SK-N-SH (cell line): ENCODE data around the gene DCTN3.

Experiments
- CTCF ChIP-seq: fragments of 200-600 bp; sonication (generic); IDR thresholded peaks from 2 replicates; pipeline ENCODE4 v1.6.1; 2017; ENCODE audit warnings: antibody characterized with exemption, mild to moderate bottlenecking, moderate library complexity
- NRF1 ChIP-seq: IDR thresholded peaks from 2 replicates; pipeline ENCODE4 v1.6.1; 2012; ENCODE audit warnings: low read depth, mild to moderate bottlenecking, low read length
- RAD21 ChIP-seq: IDR thresholded peaks from 2 replicates; pipeline ENCODE4 v1.6.1; 2012; ENCODE audit warnings: mild to moderate bottlenecking, low read length
- RFX5 ChIP-seq: IDR thresholded peaks from 2 replicates; pipeline ENCODE4 v1.6.1; 2012; ENCODE audit warnings: mild to moderate bottlenecking, improper control_type of control experiment, low read length
- SMC3 ChIP-seq: IDR thresholded peaks from 2 replicates; pipeline ENCODE4 v1.6.1; 2012; ENCODE audit warnings: low read depth, low read length, improper control_type of control experiment
- YY1 ChIP-seq: IDR thresholded peaks from 2 replicates; pipeline ENCODE4 v1.4.0; 2012; ENCODE audit warnings: low read depth, mild to moderate bottlenecking

DNA sequence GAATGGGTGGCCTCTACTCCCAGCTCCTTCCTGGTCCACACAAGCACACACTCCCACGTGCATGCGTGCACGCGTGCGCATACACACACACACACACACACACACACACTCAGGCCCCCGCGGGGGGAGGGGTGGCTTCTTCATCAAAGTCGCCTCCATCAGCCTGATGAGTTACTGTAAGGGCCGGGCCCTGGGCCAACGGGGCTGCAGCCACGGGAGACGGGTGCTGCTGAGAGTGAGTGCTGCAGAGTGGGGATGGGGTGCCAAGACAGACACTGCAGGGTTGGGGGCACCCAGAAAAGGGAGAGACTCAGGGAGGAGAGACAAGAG, 48.8 kb downstream of the DCTN3 start:
- TF ChIP-seq CTCF, result no peak
- no peak for TF ChIP-seq YY1
- no peak for TF ChIP-seq NRF1
- no peak for TF ChIP-seq RFX5
- no peak for TF ChIP-seq RAD21
- TF ChIP-seq SMC3, result no peak
